HG02642 (cell line): Measurements from ENCODE around the gene MRS2.

Experiments used
- ATAC-seq: cut with Tn5 transposase; IDR thresholded peaks from one replicate; pipeline ENCODE4 v1.9.1; 2021; ENCODE audit warnings: mild to moderate bottlenecking; ENCODE audit not compliant: unreplicated experiment, poor library complexity

MRS2 gene

GRCh38 chr6:24460966-24461365, 58.2 kb downstream of the MRS2 start:
- ATAC-seq: no peak

- no peak for ATAC-seq
These were observed 61.7 kb downstream of the MRS2 start for GRCh38 chr6:24464253-24465038.

- no peak for ATAC-seq
These were observed 67.1 kb downstream of the MRS2 start for GRCh38 chr6:24469811-24470210.

- no peak for ATAC-seq
These were observed 69.4 kb downstream of the MRS2 start for GRCh38 chr6:24472181-24472580.
